Trophoblast cell (in vitro differentiated cells and primary cell): ENCODE results near the gene ARHGAP25.

Experiments
- DNase-seq, 2 donors: peaks; one replicate each; pipeline ENCODE4 v3.0.0-alpha.2; 2016
- H2AFZ ChIP-seq: 2 replicates; pipeline ENCODE4 v1.6.1; 2013; ENCODE audit warnings: low read length, moderate library complexity, mild to moderate bottlenecking; ENCODE audit not compliant: insufficient read depth, poor library complexity
- H2AK5ac ChIP-seq: 2 replicates; pipeline ENCODE4 v1.6.1; 2013; ENCODE audit warnings: mild to moderate bottlenecking, low read length
- H2BK120ac ChIP-seq: 2 replicates; pipeline ENCODE4 v1.6.1; 2013; ENCODE audit warnings: low read length, mild to moderate bottlenecking, moderate library complexity; ENCODE audit not compliant: insufficient read depth, poor library complexity
- H2BK12ac ChIP-seq: 2 replicates; pipeline ENCODE4 v1.6.1; 2013; ENCODE audit warnings: mild to moderate bottlenecking, low read length, moderate library complexity
- H2BK5ac ChIP-seq: 2 replicates; pipeline ENCODE4 v1.6.1; 2013; ENCODE audit warnings: low read length, low read depth, moderate library complexity, mild to moderate bottlenecking; ENCODE audit not compliant: poor library complexity
- H3K14ac ChIP-seq: 2 replicates; pipeline ENCODE4 v1.6.1; 2013; ENCODE audit warnings: mild to moderate bottlenecking, low read length
- H3K18ac ChIP-seq: 2 replicates; pipeline ENCODE4 v1.6.1; 2013; ENCODE audit warnings: mild to moderate bottlenecking, low read length
- H3K23ac ChIP-seq: 2 replicates; pipeline ENCODE4 v1.6.1; 2013; ENCODE audit warnings: low read length
- H3K27ac ChIP-seq: 2 replicates; pipeline ENCODE4 v1.5.1; 2013; ENCODE audit warnings: low read depth, mild to moderate bottlenecking, inconsistent platforms, low read length, moderate library complexity
- H3K27me3 ChIP-seq: 2 replicates; pipeline ENCODE4 v1.6.1; 2013; ENCODE audit warnings: inconsistent platforms, mild to moderate bottlenecking, low read length, moderate library complexity; ENCODE audit not compliant: insufficient read depth
- H3K36me3 ChIP-seq, 2 experiments: 1 replicate in 1 of 2; 2 replicates in 1 of 2; pipeline ENCODE4 v1.6.1; 2013; ENCODE audit warnings: low read length in 2 of 2, mild to moderate bottlenecking in 2 of 2, moderate library complexity in 1 of 2; ENCODE audit not compliant: insufficient read depth in 2 of 2, control insufficient read depth in 1 of 2
- H3K4ac ChIP-seq: 2 replicates; pipeline ENCODE4 v1.6.1; 2013; ENCODE audit warnings: low read depth, mild to moderate bottlenecking, low read length, moderate library complexity
- H3K4me1 ChIP-seq, 2 experiments: 1 replicate in 1 of 2; 2 replicates in 1 of 2; pipeline ENCODE4 v1.6.1; 2013; ENCODE audit warnings: low read length in 2 of 2, mild to moderate bottlenecking in 2 of 2, moderate library complexity in 1 of 2; ENCODE audit not compliant: insufficient read depth in 2 of 2, control insufficient read depth in 1 of 2
- H3K4me2 ChIP-seq: 2 replicates; pipeline ENCODE4 v1.6.1; 2013; ENCODE audit warnings: inconsistent platforms, mild to moderate bottlenecking, low read length, moderate library complexity
- H3K4me3 ChIP-seq: 2 replicates; pipeline ENCODE4 v1.5.1; 2013; ENCODE audit warnings: mild to moderate bottlenecking, low read depth, low read length, inconsistent platforms
- H3K79me1 ChIP-seq: one replicate; pipeline ENCODE4 v1.6.1; 2013; ENCODE audit warnings: low read length
- H3K79me2 ChIP-seq: 2 replicates; pipeline ENCODE4 v1.6.1; 2013; ENCODE audit warnings: low read length, mild to moderate bottlenecking; ENCODE audit not compliant: control insufficient read depth, insufficient read depth, poor library complexity
- H3K9ac ChIP-seq: 2 replicates; pipeline ENCODE4 v1.6.1; 2013; ENCODE audit warnings: mild to moderate bottlenecking, low read length
- H3K9me3 ChIP-seq: 2 replicates; pipeline ENCODE4 v1.6.1; 2013; ENCODE audit warnings: low read depth, mild to moderate bottlenecking, control low read depth, inconsistent platforms, low read length; ENCODE audit not compliant: insufficient read depth
- H4K12ac ChIP-seq: 2 replicates; pipeline ENCODE4 v1.6.1; 2013; ENCODE audit warnings: low read depth, mild to moderate bottlenecking, low read length, moderate library complexity
- H4K8ac ChIP-seq: 2 replicates; pipeline ENCODE4 v1.6.1; 2013; ENCODE audit warnings: low read depth, mild to moderate bottlenecking, low read length, moderate library complexity
- H4K91ac ChIP-seq: one replicate; pipeline ENCODE4 v1.6.1; 2013; ENCODE audit warnings: low read depth, mild to moderate bottlenecking, low read length, moderate library complexity
- WGBS: extraction: QIAGEN DNeasy Blood & Tissue Kit; methylation state at CpG from one replicate; pipeline ENCODE4 v1.1.7; 2013; ENCODE audit warnings: missing lambda C conversion rate; ENCODE audit not compliant: insufficient read length, insufficient coverage; ENCODE audit errors: extremely low coverage; 5-methylcytosine and 5-hydroxymethylcytosine counted together

Gene ARHGAP25

GRCh38 chr2:68722712-68723111 lies 11.9 kb upstream of the ARHGAP25 start:
- Histone ChIP-seq H3K23ac (no peak overlapping the region), H3K79me1 (no peaks in the 10 kb centered on the region), H3K36me3 (no peaks in the 10 kb centered on the region), H3K9ac (no peak overlapping the region), H2BK120ac (no peak overlapping the region), H3K79me2 (no peaks in the 10 kb centered on the region), H3K4me3 (no peak overlapping the region), H4K12ac (no peak overlapping the region), H3K27ac (no peak overlapping the region), H2AFZ (no peak overlapping the region), H3K27me3 (no peaks in the 10 kb centered on the region), H3K18ac (no peak overlapping the region), H3K14ac (no peak overlapping the region), H3K4me1 (no peaks in the 10 kb centered on the region), H3K4ac (no peak overlapping the region), H3K4me2 (no peak overlapping the region), H2BK5ac (no peak overlapping the region), H4K8ac (no peak overlapping the region), H2BK12ac (no peak overlapping the region), H2AK5ac (no peak overlapping the region), H3K9me3 (peaks cover 2% of the 10 kb centered on the region), H4K91ac (no peak overlapping the region)
- no CpG with 5 or more reads among the region's 8 CpGs for WGBS
- DNase-seq, result no peak

- no peaks in the 10 kb centered on the region for H3K27me3 ChIP-seq
- H3K4ac ChIP-seq, result no peak overlapping the region
- H3K79me1 ChIP-seq, result no peaks in the 10 kb centered on the region
- no peak overlapping the region for H4K8ac ChIP-seq
- H4K12ac ChIP-seq, result no peak overlapping the region
- no peak overlapping the region for H2AFZ ChIP-seq
- H3K9ac ChIP-seq, result no peak overlapping the region
- H3K18ac ChIP-seq, result no peak overlapping the region
- H3K36me3 ChIP-seq, result no peaks in the 10 kb centered on the region
- H3K23ac ChIP-seq, result no peak overlapping the region
- H3K4me3 ChIP-seq, result no peak overlapping the region
- no peak overlapping the region for H2AK5ac ChIP-seq
- no peaks in the 10 kb centered on the region for H3K79me2 ChIP-seq
- H3K9me3 ChIP-seq, result peaks cover 2% of the 10 kb centered on the region
- no peak overlapping the region for H3K14ac ChIP-seq
- H2BK12ac ChIP-seq, result no peak overlapping the region
- WGBS, result no CpG with 5 or more reads among the region's 2 CpGs
- no peak overlapping the region for H3K4me2 ChIP-seq
- no peaks in the 10 kb centered on the region for H3K4me1 ChIP-seq
- DNase-seq, result no peak
- no peak overlapping the region for H2BK120ac ChIP-seq
- no peak overlapping the region for H4K91ac ChIP-seq
- H3K27ac ChIP-seq, result no peak overlapping the region
- H2BK5ac ChIP-seq, result no peak overlapping the region
Observed at GRCh38 chr2:68723181-68723580, 11.4 kb upstream of the ARHGAP25 start.

GRCh38 chr2:68726100-68726499 lies 8.5 kb upstream of the ARHGAP25 start:
- WGBS, result no CpG with 5 or more reads among the region's 6 CpGs
- Histone ChIP-seq H2BK5ac (no peak overlapping the region), H2AFZ (no peak overlapping the region), H3K27me3 (no peaks in the 10 kb centered on the region), H3K14ac (no peak overlapping the region), H3K18ac (no peak overlapping the region), H3K23ac (no peak overlapping the region), H4K91ac (no peak overlapping the region), H3K79me1 (no peaks in the 10 kb centered on the region), H3K79me2 (no peaks in the 10 kb centered on the region), H3K36me3 (no peaks in the 10 kb centered on the region), H3K27ac (no peak overlapping the region), H3K4me3 (no peak overlapping the region), H2AK5ac (no peak overlapping the region), H3K4ac (no peak overlapping the region), H2BK120ac (no peak overlapping the region), H4K12ac (no peak overlapping the region), H3K4me1 (no peaks in the 10 kb centered on the region), H2BK12ac (no peak overlapping the region), H3K9ac (no peak overlapping the region), H3K9me3 (peaks cover 2% of the 10 kb centered on the region), H4K8ac (no peak overlapping the region), H3K4me2 (no peak overlapping the region)
- DNase-seq, result no peak

- no peak overlapping the region for H3K14ac ChIP-seq
- no peak overlapping the region for H3K9ac ChIP-seq
- H3K4ac ChIP-seq, result no peak overlapping the region
- no peak overlapping the region for H4K12ac ChIP-seq
- H3K4me3 ChIP-seq, result no peak overlapping the region
- H3K79me2 ChIP-seq, result no peaks in the 10 kb centered on the region
- DNase-seq, result no peak
- no peak overlapping the region for H3K27ac ChIP-seq
- H2AK5ac ChIP-seq, result no peak overlapping the region
- H3K36me3 ChIP-seq, result no peaks in the 10 kb centered on the region
- H3K4me2 ChIP-seq, result no peak overlapping the region
- H3K27me3 ChIP-seq, result no peaks in the 10 kb centered on the region
- H3K9me3 ChIP-seq, result peaks cover 1% of the 10 kb centered on the region
- H4K91ac ChIP-seq, result no peak overlapping the region
- no peak overlapping the region for H4K8ac ChIP-seq
- no peak overlapping the region for H2AFZ ChIP-seq
- H2BK120ac ChIP-seq, result no peak overlapping the region
- no peaks in the 10 kb centered on the region for H3K4me1 ChIP-seq
- no peak overlapping the region for H3K18ac ChIP-seq
- no CpG with 5 or more reads among the region's 11 CpGs for whole genome bisulfite sequencing
- H3K23ac ChIP-seq, result no peak overlapping the region
- H2BK5ac ChIP-seq, result no peak overlapping the region
- H2BK12ac ChIP-seq, result no peak overlapping the region
- no peaks in the 10 kb centered on the region for H3K79me1 ChIP-seq
Observed at GRCh38 chr2:68726608-68727367, 7.8 kb upstream of the ARHGAP25 start.
